Bronchial epithelial cell (primary cell): Measurements from ENCODE around the gene SPG21. TPM values are rescaled to one million over a fixed set of nuclear protein-coding genes. Genes with fewer than 3 reads are reported as not detected.

Experiments
- DNase-seq: peaks from one replicate; pipeline ENCODE4 v3.0.0-alpha.2; 2010; ENCODE audit warnings: low read depth
- FAIRE-seq: peaks from 2 replicates; lab custom pipeline; 2011; peaks lifted over from hg19 to GRCh38; lab: Jason Lieb, UNC
- H3K27me3 ChIP-seq: 2 replicates; pipeline ENCODE4 v1.5.1; 2011; ENCODE audit warnings: low read length; ENCODE audit not compliant: control insufficient read depth, insufficient read depth
- H3K36me3 ChIP-seq: 2 replicates; pipeline ENCODE4 v1.5.1; 2011; ENCODE audit warnings: low read length; ENCODE audit not compliant: control insufficient read depth, insufficient read depth
- H3K4me3 ChIP-seq: 2 replicates; pipeline ENCODE4 v1.5.1; 2011; ENCODE audit warnings: mild to moderate bottlenecking, low read depth, low read length, control low read depth
- total RNA-seq: library from RNA; depleted of rRNA; stranded (reverse); fragments of >200 nt; gene quantifications from 2 replicates; pipeline ENCODE4 v1.2.1, GENCODE V29; 2014
- TF ChIP-seq, protein P1 (sequence below): IDR thresholded peaks from 2 replicates; pipeline ENCODE4 v1.5.1; 2011; ENCODE audit warnings: mild to moderate bottlenecking, moderate library complexity, low read length, control low read depth, inconsistent platforms; ENCODE audit not compliant: insufficient read depth, severe bottlenecking

SPG21 gene
- total RNA-seq, 1 donor from 2014 or later, result 95.8 TPM

DNA sequence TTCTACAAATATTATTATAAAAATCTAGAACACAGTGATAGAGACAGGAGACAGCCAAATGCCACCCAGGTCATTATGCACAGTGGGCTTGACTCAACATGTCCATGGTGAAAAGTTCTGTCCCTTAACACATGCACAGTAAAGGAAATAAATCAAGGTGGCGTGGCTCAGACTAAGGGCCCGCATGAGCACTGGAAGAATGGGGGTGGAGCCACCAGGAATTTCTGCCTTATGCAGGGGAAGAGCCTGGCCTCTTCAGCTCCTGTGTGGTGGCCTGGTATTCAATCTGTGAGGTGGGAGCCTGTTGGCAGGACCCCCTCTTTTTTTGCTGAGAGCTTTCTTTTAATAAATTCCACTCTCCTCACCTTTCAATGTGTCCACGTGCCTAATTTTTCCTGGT, 17.2 kb upstream of the SPG21 start:
- TF ChIP-seq, protein P1, sequence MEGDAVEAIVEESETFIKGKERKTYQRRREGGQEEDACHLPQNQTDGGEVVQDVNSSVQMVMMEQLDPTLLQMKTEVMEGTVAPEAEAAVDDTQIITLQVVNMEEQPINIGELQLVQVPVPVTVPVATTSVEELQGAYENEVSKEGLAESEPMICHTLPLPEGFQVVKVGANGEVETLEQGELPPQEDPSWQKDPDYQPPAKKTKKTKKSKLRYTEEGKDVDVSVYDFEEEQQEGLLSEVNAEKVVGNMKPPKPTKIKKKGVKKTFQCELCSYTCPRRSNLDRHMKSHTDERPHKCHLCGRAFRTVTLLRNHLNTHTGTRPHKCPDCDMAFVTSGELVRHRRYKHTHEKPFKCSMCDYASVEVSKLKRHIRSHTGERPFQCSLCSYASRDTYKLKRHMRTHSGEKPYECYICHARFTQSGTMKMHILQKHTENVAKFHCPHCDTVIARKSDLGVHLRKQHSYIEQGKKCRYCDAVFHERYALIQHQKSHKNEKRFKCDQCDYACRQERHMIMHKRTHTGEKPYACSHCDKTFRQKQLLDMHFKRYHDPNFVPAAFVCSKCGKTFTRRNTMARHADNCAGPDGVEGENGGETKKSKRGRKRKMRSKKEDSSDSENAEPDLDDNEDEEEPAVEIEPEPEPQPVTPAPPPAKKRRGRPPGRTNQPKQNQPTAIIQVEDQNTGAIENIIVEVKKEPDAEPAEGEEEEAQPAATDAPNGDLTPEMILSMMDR, result no peak
- Histone ChIP-seq H3K36me3 (peaks cover 2% of the 10 kb centered on the region), H3K27me3 (no peaks in the 10 kb centered on the region), H3K4me3 (no peak overlapping the region)
- FAIRE-seq (no peak), DNase-seq (peak; percentile 37)

DNA sequence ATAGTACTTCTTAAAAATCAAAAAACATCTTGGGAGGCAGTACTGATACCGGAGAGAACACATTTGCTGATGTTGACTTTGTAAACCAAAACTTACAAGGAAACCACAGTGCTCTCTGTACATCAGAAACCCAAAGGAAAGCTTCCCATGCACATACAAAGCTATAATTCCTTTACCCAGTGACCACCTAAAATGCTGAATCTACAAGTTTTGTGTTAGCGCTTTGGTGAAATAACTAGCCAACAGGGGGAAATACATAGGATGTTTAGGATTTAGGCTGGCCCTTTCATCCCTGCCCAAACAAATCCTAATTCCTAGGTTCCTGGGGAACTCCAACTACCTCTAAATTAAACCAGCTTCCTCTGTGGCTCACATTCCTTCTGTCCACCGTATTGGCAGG, 15.3 kb upstream of the SPG21 start:
- no peak for DNase-seq
- no peaks in the 10 kb centered on the region for H3K27me3 ChIP-seq
- peaks cover 2% of the 10 kb centered on the region for H3K36me3 ChIP-seq
- TF ChIP-seq, protein P1, result no peak
- FAIRE-seq, result no peak
- no peak overlapping the region for H3K4me3 ChIP-seq

GRCh38 chr15:64997745-64998375, 8.1 kb upstream of the SPG21 start:
- TF ChIP-seq, protein P1, result no peak
- DNase-seq (no peak), FAIRE-seq (no peak)
- Histone ChIP-seq H3K27me3 (no peaks in the 10 kb centered on the region), H3K36me3 (no peaks in the 10 kb centered on the region), H3K4me3 (no peak overlapping the region)

DNA sequence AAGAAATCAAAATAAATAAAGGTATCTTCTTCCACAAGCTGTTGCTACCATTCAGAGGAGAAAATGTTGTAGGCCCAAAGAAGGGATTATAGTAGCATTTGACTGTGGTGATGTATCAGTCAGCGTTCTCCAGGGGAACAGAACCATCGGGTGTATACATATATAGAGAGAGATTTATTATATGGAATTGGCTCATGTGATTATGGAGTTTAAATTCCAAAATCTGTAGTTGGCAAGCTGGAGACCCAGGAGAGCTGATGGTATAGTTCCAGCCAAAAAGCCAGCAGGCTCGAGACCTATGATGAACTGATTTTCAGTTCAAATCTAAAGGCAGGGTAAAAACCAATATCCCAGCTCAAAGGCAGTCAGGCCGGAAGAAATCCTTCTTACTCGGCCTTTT, 7.4 kb upstream of the SPG21 start:
- H3K4me3 ChIP-seq, result no peak overlapping the region
- TF ChIP-seq, protein P1, result no peak
- DNase-seq (no peak), FAIRE-seq (no peak)
- no peaks in the 10 kb centered on the region for H3K27me3 ChIP-seq
- no peaks in the 10 kb centered on the region for H3K36me3 ChIP-seq

- FAIRE-seq (no peak), DNase-seq (no peak)
- H3K4me3 ChIP-seq, result no peak overlapping the region
- TF ChIP-seq, protein P1, result no peak
- no peaks in the 10 kb centered on the region for H3K36me3 ChIP-seq
- no peaks in the 10 kb centered on the region for H3K27me3 ChIP-seq
Observed at GRCh38 chr15:64993290-64993689, 3.6 kb upstream of the SPG21 start.

- TF ChIP-seq, protein P1, result no peak
- Histone ChIP-seq H3K4me3 (no peak overlapping the region), H3K27me3 (no peaks in the 10 kb centered on the region), H3K36me3 (no peaks in the 10 kb centered on the region)
- FAIRE-seq, result no peak
- no peak for DNase-seq
Observed at GRCh38 chr15:64991536-64992135, 1.9 kb upstream of the SPG21 start.
